HG02678 (cell line): ENCODE measurements around the gene CKS1B.

Source experiments
- ATAC-seq: cut with Tn5 transposase; IDR thresholded peaks from one replicate; pipeline ENCODE4 v1.9.1; 2021; ENCODE audit warnings: mild to moderate bottlenecking, moderate library complexity; ENCODE audit not compliant: unreplicated experiment

The CKS1B gene

GRCh38 chr1:154945160-154945961, 29.1 kb upstream of the CKS1B start:
- no peak for ATAC-seq

DNA sequence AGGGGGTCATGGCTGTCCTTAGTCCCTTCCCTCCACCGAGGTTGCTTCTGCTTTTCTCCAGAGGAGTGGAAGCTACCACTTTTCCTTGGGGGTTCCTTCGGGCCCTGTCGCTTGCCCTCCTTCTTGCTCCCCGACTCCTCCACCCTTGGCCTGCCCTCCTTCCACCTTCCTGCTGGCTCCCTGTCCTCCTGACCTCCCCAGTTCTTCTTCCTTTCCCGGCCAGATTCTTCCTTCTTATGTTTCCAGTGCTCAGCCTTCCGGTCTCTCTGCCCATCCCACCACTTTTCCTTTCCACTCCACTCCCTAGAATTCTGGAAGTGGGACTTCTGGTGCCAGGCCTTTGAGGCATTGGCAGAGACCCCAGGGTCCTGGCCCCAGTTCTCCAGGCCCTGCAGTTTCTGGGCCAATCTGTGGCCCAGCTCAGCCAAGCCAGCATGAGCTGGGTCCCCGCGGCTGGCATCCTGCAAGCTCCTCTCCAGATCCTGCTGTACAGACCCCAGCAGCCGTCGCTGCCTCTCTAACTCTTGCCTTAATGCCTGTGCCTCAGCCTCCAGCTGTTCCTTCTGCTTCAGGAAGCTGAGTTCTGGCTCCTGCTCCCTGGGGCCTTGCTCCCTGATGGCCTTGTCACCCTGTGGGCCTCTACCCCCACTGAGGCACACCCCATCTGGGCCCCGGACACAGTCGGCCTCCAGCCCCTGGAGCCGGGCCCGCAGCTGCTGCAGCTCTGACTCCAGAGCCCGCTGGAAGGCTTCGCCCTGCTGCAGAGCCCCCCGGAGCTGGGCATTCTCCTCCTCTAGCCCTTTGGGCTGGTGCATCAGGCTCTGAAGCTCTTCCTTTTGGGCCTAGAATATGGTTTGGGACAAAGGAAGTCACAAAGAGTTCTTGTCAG, 28.3 kb upstream of the CKS1B start:
- ATAC-seq: no peak

- no peak for ATAC-seq
Measured at GRCh38 chr1:154948079-154948478, 26.4 kb upstream of the CKS1B start.

DNA sequence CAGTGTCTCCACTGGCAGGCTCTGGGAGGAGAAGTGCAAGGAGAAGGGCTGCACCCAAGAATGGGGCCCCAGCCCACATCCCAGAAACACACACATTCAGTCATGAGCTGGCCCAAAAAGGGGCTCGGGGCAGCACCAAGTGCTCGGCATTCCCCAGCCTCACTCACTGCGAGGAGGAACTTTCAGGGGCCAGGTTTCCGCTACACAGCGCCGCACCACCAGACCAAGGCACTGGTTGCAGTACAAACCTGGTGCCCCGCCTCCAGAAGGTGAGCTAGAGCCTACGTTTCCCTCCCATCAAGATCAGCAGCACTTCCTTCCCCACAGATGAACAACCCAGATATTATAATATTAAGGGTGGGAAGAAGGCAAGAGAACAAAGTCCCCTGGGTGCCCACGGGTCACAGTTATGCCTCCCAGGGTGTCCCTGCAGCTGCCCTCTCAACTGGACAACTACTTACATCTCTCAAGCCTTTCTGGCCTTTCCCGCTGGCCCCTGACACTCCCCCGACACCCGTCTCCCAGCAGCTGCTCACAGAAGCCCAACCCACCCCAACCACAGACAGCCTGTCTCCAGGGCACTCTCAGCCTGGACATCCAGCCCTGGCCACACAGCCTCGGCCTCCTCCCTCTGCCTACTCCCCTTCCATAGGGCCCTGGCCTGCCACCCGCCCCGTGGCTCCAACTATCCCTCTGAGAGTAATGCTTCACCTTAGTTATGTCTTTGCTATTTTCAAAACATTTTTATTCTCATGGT, 22.4 kb upstream of the CKS1B start:
- no peak for ATAC-seq

- ATAC-seq: no peak
Measured at GRCh38 chr1:154952664-154953063, 21.8 kb upstream of the CKS1B start.

GRCh38 chr1:154953611-154954038, 20.9 kb upstream of the CKS1B start:
- no peak for ATAC-seq

GRCh38 chr1:154954541-154954940, 19.9 kb upstream of the CKS1B start:
- ATAC-seq: no peak

DNA sequence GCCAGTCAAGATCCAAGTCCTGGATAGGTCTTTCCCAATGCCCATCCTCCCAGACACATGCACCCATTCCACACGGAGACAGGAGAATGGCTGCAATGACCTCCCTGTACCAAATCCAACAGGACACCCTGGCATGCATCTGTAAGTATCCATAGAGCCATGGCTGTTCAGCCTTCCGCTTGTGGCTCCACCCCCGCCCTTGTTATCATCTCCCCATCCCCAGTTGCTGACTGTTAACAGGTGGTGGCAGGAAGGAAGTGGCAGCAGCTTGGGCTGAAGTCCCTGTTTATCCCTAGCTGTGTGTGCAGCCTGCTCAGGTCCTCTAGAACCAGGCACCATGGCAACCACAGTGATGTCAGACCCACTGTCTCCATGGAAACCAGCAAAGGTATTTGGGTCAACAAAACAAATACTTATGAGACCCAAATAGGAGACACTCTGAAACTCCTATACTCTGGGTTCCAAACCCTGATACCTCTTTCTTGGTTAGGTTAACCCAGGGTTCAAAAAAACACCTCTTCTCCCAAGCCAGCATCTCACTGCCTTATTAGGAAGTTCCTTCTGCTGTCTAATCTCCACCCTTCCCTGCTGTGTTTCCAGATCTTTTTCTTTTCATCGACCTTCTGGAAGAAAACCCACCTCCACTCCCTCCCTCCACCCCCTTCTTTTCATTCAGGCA, 19.3 kb upstream of the CKS1B start:
- ATAC-seq: peak; percentile 54

DNA sequence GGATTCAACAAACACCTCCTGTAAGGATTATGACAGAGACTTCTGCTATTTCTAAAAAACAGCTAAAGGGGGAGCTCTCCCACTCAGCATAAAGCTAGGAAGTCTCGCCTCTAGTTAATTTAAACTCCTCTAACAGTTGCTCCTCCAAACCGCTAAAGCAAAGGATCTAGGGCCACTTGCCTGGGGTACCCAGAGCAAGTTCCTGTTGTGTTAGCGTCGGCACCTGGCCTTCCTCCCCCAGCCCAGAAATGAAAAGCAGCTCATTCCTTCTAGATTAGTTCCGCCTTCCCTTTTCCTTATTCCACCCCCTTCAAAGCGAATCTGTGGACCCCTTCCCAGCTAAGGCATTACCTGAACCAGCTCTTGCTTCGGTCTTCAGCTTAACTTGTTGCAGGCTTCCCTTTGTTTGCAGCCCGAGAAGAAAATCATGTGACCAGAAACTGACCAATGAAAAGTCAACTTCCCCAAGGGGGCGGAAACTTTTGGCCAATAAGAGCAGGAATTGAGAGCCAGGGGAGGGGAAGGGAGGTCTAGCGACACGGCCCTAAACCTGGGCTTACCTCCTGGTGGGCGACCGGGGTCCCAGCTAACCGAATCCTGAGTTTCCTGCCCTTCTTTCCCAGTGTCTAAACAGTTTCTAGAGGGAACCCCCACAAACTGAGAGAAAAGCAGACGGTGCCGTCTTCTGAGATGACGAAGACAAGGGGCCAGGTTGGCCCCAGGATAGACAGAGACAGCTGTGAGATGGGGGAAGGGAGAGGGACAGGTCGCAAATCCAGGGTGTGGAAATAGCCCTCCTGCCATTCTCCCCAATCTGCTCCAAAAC, 18.6 kb upstream of the CKS1B start, which contains the start of gene PBXIP1:
Gene PBXIP1 (minus strand): TSS at position 382 of the 826 bp plus-strand sequence. CDS start 2,378 bp downstream, outside the sequence.
- ATAC-seq: peak; percentile 69

GRCh38 chr1:154956544-154956941, 17.9 kb upstream of the CKS1B start:
- no peak for ATAC-seq

- ATAC-seq: no peak
Measured at GRCh38 chr1:154957091-154957657, 17.3 kb upstream of the CKS1B start.

GRCh38 chr1:154958036-154958435, 16.4 kb upstream of the CKS1B start:
- no peak for ATAC-seq

DNA sequence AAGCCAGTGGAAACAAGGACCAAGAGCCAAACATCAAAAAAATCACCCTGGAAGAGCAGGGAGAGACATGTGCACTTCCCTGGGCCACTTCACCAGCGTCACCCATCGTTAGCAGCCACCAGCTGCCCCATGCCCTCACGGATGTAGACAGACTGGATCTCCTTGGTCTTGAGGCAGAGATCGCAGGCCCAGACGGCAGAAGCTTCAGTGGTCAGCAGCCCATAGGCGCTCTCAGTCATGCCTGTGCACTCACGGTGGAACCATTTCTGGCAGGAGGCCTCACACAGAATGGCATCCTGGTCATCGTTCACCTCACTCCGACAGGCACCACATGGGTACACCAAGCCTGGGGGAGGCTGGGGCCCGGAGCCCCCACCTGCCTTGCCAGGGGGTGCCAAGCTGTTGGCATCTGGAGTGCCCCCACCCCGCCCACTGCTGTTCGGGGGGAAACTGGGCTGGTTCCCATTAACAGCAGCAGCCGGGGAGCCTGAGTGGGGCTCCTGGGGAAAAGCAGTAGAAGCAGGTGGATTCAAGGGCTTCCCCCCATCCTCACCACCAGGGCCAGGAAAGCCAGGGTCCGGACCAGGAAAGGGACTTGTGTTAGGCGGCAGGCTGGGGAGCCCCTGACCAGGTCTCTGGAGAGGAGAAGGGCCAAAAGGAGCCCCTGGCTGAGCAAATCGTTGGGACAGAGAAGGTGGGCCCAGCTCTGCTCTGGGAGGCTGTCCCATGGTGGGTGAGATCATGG, 15.6 kb upstream of the CKS1B start:
- ATAC-seq: no peak

- ATAC-seq: no peak
Measured at GRCh38 chr1:154959426-154959780, 15.1 kb upstream of the CKS1B start.

GRCh38 chr1:154960446-154961136, 13.9 kb upstream of the CKS1B start:
- ATAC-seq: no peak

- ATAC-seq: peak; percentile 76
Measured at GRCh38 chr1:154961207-154962155, 13.0 kb upstream of the CKS1B start, which contains the start of gene PYGO2. Gene PYGO2 (minus strand): TSS chr1:154961782. CDS start chr1:154961576, 206 bp downstream.
